Measurements from ENCODE around the gene TRIO.
A peak's percentile ranks its signal among the peaks of the same experiment; 100 is the strongest.

Gene TRIO

DNA sequence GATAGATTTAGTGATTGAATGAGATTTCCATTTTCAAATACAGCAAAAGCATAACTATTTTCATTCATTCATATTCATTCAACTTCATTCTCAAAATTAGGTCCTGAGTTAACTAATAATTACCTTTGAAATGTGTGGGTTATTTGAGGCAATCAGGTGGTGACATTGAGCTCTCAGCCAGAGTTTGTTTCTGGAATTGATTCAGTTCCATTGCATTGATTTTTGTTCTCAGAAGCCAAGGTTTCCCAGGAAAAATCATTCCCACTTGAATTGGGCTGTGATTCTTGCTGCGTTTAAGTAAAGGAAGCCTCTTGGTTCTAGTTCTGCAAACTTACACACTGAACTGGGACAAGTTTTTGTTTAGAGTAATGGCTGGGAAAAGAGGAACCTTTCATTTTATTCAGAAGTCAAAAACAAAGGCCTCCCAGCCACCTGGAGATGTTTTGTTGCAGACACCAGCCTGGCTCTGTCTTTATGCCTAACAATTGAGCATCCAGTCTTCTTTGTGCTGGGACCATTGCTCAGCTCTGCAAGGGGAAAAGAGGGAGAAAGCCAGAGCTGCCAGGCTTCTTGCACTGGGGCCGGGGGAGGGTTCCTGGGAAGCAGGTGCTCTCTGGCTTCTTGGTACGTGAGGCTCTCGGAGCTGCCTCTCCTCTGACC, 198.6 kb downstream of the TRIO start:
- DNase-seq = no peak

DNA sequence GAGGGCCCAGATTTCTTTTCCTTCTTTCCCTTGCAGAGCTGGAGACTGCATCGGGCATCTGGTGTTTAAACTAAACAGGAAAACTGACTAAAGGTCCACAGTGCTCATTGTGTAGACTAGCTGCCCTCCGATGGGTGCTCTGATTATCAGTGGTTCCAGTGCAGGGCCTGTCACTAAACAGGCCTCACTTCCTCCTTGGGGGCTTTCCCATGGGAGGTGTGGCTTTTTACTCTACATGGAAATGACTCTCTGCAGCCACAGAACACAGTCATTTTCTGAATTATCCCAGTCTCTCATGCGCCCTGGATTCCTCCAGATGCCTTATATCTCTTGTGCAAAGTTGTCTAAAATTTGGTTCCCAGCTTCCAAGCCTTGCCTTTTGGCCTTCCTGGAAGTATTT, 199.2 kb downstream of the TRIO start:
- no peak for DNase-seq

DNA sequence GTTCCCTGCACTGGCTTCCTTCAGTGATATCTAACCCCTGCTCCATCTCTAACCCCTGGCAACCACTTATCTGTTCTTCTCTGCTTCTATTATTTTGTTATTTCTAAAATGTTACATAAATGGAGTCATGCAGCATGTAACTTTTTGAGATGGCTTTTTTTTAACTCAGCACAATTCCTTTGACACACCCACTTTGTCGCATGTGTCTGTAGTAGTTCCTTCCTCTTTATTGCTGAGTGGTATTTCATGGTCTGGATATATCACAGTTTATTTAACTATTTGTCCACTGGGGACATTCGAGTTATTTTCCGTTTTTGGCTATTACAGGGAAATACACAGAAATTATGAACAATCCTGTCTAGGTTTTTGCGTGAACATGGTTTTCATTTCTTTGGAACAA, 200.2 kb downstream of the TRIO start:
- DNase-seq = no peak

DNA sequence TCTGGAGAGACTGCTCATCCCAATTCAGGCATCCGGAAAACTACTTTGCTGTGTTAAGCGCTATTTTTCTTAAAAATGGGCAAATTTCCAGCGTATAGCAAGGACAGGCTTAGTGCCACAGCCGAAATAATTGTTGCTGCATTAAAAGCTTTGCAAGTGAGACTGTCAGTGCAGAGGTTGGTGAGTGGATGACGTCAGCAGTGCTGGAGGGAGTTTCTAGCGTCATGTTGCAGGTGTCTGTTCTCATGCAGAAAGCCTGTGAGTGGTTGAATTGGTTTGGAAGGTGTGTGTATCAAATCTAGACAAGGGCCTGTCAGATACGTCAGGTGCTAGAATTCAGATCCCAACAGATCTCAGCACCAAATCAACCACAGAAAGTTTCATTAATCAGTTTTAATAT, 204.4 kb downstream of the TRIO start:
- DNase-seq = no peak

- DNase-seq = no peak
These were observed 205.0 kb downstream of the TRIO start for GRCh38 chr5:14348142-14348541.

- no peak for DNase-seq
These were observed 205.9 kb downstream of the TRIO start for GRCh38 chr5:14349029-14349428.

- no peak for DNase-seq
These were observed 208.0 kb downstream of the TRIO start for GRCh38 chr5:14351086-14351661.

DNA sequence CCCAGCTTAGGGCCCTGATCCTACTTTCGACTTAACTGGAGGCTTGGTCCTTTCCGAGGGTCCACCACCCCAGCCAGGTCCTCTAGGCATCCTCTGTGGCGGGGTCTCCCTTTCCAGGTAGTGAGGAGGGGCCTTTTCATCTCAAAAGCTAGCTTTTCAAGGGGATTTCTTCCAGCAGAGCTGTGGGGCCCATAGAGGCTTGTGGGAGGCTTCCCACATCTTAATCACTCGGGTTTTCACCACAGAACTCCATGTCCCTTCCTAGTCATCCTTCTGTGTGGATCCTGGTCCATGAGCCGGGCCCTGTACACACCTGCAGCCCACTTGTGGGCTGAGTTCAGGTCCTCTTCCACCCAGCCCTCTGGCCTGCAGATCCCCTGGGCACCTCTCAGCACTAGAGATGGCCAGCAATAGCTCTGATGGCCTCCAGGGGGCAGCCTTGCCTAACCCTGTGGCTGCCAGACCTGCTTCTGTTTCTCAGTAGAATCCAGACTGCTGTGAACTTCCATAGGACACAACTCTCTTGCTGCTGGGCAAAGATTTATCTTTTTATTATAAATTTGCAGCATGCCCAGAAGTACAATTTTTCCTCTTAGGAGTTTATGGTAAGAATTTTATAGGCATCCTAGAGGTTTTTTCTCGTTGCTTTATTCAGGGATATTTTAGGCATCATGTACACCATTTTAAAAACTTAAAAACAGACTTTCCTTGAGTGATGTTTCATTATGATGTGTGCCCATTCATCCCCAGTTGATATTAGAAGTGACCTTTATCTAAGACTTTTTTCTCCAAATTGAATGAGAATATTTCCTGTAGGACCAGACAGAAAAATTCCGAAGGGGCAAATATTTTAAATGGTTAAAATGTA, 208.9 kb downstream of the TRIO start:
- DNase-seq = peak; percentile 79

DNA sequence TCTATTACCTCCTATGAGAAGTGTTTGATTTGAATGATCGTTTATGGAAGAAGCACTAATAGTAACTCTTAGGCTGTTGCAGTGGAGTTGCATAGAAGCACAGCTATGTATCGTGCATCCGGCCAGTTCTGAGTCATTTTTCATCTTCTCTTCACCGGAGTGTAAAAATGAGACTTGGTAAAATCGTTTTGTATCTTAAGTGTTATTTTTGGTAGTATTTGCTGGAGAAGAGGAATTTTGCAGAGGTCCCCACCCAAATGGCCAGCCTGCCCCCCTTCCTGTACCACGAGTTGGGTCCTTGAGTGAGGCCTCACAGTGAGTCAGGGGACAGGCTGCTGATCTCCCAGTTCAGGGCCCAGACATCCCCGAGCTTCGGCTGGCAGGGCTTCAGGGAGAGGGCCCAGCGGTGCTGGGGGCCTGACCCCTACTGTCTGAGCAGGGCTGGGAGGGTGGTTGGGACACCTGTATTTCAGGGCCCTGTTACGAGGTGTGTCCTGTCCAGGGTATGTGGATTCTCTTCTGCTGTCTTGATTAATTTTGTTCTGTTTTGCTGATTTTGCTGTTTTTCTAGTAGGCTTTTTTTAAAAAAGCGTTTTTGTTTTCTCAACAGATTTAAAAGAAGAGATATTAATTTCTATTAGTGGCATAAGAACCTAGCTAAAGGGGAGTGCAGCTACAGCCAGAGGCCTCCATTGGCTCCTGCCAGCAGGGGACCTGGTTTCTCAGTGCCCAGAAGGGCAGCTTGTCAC, 210.8 kb downstream of the TRIO start:
- DNase-seq = no peak

DNA sequence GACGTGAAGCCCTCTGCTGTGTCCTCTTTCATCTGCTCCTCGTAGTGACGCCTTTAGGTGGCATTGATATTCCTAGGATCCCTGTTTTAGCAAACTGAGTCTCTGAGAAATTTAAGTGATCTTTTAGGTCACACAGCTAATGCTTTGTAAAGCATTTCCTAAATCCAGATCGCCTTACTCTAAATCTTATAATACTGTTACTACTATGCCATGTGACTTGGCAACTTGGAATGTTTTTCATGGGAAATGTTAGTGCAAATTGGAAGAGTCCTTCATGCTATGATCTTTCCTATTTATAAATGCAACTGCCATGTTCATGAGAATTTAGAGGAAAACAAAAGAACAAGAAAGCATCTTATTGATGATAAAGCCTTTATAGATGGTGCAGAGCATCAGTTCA, 212.2 kb downstream of the TRIO start:
- no peak for DNase-seq

DNA sequence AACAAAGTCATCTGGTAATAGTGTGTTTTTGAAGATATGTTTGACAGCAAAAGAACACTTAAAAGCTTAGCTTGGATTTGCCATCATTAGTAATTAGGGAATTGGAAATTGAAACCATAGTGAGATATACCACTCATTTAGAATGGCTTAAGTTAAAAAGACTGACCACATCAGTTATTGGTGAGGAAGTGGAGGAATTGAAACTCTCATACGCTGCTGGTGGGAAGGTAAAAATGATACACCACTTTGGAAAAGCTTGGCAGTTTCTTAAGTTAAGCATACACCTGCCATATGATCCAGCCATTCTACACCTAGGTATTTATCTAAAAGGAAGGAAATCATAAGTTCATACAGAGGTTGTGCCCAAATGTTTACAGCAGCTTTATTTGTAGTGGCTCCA, 213.2 kb downstream of the TRIO start:
- DNase-seq = no peak

DNA sequence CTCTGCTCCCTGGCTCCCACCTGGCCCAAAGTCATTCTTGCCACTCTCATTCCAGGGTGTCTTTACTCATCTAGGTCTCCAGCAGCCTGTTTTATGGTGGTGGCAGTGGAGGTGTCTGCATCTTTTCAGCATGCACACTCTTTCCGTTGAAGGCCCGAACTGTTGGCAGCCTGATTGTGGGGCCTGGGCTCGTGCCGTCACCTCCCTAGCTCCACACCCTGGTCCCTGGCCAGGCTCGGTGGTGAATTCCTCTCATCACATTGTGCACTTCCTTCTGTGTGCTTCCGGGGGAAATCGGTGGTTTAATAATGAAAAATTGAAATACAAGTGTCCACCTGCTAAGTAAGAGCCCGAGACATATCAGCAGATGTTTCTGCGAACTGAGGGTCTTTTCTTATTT, 214.3 kb downstream of the TRIO start:
- DNase-seq = no peak

- no peak for DNase-seq
These were observed 214.7 kb downstream of the TRIO start for GRCh38 chr5:14357851-14358250.

DNA sequence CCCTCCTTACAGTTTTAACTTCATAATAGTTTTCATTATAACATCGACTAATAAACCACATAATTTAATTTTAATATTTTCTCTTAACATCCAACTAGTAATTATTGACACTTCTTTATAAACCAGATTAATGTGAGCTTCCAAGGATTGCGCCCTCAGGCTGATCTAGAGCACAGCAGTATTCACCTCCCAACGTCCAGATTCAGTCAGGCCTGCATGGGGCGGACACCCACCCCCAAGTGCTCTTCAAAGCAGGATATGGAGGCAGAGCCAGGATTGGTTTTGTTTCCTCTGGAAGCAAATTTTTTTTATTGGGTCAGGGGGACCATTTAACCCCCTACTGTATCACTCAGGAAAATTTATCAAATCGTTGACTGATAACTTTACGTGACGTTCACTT, 215.4 kb downstream of the TRIO start:
- no peak for DNase-seq

GRCh38 chr5:14359069-14360043, 216.2 kb downstream of the TRIO start:
- DNase-seq = no peak

DNA sequence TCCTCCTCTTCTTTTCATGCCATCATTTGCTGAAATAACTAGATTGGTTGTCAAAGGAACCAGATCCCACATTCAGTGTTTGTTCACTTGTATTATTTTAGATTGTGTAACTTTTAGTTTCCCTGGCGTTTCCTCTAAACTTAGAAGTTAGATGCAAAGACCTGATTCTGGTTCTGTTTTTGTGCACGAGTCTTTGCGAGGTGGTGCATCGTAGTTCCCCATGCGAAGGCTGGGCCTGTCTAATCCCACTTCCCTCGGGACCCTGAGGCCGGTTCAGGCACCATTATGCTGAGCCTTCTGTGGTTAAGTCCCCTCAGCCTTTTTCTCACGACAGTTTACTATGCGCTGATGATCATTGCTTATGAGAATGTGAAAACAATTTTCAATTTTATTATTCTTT, 219.3 kb downstream of the TRIO start:
- DNase-seq = no peak

GRCh38 chr5:14364096-14364495, 221.0 kb downstream of the TRIO start:
- DNase-seq = no peak

- DNase-seq = no peak
These were observed 221.7 kb downstream of the TRIO start for GRCh38 chr5:14364576-14365472.

- DNase-seq = no peak
These were observed 222.8 kb downstream of the TRIO start for GRCh38 chr5:14365831-14366430.

DNA sequence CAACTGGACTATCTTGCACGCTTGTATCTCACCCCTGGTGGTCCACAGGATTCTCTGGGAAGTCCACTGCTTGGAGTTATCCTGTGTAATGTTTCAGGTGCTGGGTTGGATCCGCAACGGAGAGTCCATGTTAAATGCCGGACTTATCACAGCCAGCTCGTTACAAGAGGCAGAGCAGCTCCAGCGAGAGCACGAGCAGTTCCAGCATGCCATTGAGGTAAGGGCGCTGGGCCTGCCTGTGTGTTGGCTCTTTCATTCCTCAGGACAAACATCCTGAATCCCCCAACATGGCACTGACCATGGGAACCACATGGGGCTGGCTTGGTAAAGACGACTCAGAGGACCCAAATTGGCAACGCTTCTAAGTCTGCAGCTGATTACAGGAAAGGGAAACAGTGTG, 223.6 kb downstream of the TRIO start:
- no peak for DNase-seq

DNA sequence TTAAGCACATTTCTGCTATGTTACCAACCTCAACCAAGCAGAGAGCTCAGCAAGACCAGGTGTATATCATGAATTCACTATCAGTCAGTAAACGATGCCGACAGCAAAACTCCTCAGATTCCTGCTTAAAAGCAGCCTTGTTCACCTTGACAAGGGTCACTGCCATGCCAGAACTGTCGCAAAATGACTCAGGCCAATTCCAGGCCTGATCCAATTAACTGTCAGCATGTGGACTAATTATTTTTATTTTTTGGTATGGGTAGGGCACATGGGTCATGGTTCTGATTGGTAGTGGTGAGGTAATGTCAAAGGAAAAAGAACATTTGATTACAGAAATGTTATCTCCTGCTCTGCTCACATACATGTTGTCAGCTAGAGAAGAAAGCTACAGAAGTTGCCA, 224.2 kb downstream of the TRIO start:
- DNase-seq = no peak

All from activated CD8-positive, alpha-beta memory T cell treated with anti-CD3 and anti-CD28 coated beads for 24 hours (primary cell).